GM19099 (cell line): ENCODE measurements around the gene TTC24.

Experiments used
- POLR2A ChIP-seq: IDR thresholded peaks from 3 replicates; pipeline ENCODE4 v1.6.1; 2011; ENCODE audit warnings: low read depth; ENCODE audit not compliant: insufficient read length; ENCODE audit errors: extremely low read depth

The TTC24 gene

DNA sequence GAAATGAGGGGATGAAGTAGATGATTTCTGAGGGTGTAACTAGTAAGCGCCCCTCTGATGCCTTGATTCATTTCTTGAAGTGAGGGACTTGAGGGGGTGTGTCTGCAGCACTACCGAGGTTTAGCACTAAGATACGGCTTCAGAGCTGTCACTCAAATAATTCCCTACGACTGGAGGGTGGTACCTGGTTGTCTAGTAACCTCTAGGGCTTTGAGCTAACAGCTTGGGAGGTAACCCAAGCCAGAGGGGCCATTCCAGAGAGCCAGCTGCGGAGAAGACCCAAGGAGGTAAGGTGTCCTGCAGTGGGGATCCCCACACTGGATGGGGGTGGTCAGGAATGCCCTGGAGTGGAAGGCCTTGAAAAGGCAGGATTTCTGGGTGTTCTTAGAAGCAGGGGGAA lies at the start of gene TTC24:
Gene TTC24, plus strand, starts transcription at position 252 of the 400 bp plus-strand sequence. CDS start 1,642 bp downstream, outside the sequence.
- TF ChIP-seq POLR2A: no peak

DNA sequence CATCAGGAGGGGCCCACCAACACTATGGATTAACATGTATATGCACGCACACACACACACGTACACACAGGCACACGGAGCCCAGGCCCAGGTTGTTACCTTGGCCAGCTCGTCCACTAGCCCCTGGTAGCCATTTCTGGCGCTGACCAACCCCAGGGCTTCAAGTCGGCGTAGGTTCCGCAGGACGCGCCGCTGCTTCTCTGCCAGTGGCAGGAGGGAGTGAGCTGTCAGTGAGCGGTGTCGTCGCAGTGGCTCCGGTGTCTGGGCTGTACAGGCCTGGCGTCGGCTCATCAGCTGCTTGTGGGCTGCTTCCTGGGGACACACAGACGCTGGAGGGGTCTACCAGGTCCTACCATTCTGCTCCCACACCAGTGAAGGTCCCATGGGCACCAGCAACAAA lies 49.5 kb upstream of the TTC24 start:
- no peak for TF ChIP-seq POLR2A

DNA sequence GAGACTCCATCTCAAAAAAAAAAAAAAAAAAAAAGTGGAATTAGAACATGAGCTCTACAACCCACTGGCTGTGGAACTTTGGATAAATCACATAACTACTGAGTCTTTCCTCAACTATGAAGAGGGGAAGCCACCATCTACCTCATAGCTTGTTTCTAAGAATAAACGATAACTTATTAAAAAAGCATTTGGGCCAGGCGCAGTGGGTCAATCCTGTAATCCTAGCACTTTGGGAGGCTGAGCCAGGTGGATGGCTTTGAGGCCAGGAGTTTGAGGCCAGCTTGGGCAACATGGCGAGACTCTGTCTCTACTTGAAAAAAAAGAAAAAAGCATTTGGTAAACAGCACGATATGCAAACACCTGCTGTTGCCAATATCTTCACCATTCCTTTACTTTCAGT lies 47.1 kb upstream of the TTC24 start:
- no peak for TF ChIP-seq POLR2A

DNA sequence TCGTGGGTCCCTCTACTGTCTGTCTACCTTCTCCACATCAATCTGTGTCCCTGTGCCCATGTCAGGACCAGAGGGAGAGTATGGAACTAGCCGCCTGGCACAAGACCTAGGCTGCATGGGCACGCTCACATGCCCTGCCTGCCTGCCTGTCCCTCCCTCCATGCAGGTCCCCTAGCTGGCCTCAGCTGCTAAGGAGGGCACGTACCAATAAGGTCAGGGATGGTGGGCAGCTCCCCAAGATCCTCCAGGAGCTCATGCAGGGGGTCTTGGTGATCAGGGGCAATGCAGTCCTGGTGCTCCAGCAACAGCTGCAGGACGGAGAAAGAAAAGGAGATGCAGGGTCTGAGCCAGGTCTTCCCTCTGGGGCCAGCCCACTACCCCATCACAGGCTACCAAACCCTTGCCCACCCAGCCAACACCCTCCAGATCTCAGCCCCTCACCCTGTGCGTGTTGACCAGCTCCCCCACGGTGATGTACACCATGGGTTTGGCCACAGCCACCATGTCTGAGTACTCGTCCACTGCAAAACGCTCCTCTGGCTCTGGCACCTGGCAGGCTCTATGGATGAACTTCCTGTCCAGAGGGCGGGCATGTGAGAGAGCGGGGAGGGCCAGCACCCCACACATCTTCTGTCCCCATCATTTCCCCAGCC lies 45.8 kb upstream of the TTC24 start:
- no peak for TF ChIP-seq POLR2A

DNA sequence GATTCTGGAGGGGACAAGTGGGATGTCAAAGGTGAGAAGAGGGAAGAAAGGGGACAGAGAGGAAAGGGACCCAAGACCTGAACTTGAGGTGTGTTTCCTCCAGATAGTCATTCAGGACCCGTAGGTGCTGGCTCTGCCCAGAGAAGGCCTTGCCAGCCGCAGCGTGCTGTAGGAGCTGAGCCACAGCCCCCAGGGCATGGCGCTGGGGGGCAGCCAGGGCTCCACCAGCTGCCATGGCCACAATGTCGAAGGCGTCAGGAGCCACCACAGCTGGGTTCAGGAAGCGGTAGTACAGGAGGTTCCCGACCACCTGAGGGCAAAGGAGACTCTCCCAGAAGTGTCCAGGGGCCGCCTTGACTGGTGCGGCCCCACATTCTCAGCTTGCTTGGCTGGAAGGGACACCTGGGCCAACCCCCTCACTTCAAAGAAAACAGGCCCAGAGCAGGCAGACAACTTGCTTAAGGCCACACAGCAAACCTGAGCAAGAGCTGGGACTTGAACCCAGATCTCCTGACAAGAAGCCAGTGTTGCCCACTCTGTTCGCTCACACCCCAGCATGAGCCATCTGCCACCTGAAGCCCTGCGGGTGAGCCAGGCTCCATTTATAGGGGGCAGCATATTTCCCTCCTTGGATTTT lies 45.0 kb upstream of the TTC24 start:
- TF ChIP-seq POLR2A: no peak

DNA sequence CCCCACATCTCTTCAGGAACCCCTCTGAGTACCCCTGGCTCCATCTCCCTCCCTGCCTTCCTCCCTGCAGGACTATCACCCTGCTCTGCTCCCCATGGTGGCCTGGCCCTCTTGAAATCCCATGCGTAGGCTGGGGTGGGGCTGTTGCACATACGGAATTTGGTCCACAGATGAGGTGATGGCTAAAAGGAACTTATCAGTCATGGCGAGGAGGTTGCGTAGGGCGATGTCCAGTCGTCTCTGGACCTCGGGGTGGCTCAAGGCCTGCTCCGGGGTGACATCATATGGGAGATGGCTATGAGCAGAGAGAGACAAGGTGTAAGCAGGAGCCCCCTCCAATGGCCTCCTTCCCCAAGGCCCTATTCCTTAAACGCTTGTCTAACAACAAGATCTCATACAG lies 42.5 kb upstream of the TTC24 start:
- no peak for TF ChIP-seq POLR2A

DNA sequence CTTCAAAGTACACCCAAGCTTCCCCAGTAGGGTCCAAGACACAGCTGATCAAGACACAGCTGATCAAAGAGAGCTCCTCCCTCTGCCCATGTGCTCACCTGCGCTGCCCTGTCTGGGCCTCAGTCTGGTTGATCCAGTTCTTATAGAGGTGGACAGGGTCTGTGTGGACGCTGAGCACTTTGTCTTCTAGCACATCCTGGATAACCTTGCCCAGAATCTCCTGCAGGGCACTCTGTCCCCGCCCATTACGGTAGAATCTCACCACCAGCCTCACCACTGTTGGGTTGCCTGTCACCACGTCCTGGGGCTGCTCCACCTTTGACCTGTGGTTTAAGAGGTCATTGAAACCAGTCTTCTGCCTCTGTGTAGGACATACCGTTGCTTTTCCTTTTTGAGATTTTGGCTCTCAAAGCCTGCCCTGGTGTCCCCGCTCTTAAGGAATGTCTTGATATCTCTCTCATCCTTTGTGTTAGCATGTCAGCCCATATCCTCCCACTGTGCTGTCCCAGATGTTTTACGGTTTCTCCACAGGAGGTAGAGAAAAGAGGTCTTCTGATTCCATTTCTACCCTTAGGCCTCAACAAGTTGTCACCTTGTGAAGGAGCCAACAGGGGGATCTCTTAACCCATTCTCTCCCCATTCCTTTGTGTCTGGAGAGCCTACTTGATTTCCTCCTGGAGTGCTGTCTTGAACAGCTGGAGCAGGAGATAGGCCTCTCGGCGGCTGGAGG lies 40.6 kb upstream of the TTC24 start:
- no peak for TF ChIP-seq POLR2A

DNA sequence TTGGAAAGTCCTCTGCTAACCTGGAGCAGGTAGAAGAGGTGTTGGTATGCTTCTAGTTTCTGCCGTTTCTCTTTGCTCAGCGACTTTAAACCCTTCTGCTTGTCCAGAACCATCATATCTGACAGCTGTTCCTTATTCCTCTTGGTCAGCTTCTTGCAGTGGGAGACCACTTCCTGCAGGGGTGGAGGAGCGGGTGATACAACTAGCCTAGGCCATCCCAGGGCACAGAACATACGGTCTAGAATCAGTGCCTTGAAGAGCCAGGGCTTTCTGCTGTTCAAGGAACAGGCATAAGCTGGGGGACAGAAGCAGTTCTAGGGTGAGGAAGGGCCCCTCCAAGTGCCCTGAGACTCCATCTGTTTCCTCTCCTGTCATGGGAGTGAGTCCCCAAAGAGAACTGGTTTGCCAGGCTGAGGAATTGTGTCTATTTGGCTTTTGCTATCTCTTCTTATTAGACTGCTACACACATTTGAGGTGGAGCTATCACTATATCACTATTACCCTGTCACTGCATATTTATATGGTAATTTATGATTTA lies 39.6 kb upstream of the TTC24 start:
- no peak for TF ChIP-seq POLR2A

DNA sequence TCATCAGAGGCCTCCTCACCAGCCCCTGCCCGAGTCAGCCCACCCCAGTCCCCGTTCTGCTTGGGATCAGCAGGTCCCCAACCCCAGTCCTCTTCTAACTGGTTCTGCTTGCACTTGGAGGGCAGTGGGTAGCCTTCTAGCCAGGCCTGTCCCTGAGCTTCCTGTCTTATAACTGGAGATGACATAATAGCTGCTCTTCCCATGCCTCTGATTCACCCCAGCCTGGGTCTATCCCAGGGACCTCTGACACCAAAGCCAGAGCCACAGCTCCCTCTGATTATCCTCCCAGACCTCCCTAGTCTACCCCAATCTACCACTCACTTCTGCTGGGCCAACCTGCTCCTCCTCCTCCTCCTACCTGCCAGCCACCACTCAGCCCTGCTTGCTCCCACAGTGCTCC lies 38.6 kb upstream of the TTC24 start:
- no peak for TF ChIP-seq POLR2A

DNA sequence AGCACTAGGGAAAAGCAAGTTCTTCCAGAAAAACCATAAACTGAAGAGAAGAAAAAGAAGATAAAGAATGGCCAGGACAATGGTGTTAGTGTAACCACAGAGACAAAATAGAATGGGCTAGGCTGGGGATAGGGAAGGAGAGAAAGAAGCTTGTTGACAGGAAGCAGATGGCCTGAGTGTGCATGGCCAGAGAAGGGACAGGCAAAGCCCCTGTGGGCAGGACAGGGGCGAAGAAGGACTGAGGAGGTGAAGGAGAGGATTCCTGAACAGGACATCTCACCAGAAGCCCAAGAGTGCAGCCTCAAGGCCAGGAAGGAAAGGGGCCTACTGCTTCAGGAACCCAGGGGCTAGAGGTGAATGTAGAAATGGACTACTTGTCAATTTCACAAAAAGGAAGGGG lies 36.5 kb upstream of the TTC24 start:
- no peak for TF ChIP-seq POLR2A

DNA sequence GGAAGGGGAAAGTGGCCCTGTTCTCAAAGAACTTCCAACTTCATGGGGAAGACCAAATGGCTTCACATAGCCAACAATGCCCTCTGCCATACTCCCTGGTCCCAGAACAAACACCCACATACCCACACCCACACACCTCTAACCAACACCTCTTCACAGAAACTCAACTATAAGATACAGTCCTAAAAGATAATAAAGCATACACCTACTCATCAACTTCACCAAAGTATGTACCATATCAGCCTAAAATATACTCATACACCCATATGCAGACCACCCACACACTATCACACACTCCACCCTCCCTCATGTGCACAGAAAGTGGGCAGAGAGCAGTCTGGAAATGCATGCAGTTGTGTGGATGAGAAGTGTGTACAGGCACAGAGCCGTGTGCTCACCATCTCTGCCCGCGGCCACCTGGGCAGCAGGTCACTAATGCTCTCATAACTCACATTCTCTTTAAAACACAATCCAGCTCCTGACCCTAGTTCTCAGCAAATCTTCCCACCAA lies 34.9 kb upstream of the TTC24 start:
- TF ChIP-seq POLR2A: no peak

DNA sequence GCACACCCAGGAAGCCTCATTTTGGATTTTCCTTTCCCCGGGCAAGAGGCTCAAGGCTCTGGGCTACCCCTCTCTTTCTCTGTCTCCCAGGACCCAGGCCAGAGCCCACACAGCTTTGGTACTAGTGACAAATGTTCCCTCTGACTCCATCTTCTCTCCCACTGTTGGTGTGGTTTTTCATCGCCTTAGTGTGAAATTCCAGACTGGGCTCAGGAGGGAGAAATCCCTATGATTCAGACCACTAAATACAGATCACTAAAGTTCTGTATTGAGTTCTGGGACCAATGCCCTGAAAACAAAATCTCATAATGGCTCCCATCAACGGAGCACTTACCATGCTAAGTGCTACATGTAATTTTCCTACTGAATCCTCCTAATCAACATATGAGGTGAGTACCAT lies 33.3 kb upstream of the TTC24 start:
- no peak for TF ChIP-seq POLR2A

DNA sequence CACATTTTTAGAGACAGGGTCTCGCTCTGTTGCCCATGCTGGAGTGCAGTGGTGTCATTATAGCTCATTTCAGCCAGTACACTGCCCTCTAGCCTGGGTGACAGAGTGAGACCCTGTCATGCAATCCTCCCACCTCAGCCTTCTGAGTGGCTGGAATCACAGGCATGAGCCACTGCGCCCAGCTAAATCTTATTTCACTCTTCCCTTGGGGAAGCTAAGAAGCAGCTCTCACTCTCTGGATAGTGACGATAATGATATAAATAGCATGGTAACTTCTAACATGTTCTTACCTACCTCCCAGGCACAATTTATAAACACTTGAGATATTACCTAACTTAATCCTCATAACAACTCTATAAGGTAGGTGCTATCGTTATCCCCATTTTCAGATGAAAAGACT lies 32.1 kb upstream of the TTC24 start:
- TF ChIP-seq POLR2A: no peak

DNA sequence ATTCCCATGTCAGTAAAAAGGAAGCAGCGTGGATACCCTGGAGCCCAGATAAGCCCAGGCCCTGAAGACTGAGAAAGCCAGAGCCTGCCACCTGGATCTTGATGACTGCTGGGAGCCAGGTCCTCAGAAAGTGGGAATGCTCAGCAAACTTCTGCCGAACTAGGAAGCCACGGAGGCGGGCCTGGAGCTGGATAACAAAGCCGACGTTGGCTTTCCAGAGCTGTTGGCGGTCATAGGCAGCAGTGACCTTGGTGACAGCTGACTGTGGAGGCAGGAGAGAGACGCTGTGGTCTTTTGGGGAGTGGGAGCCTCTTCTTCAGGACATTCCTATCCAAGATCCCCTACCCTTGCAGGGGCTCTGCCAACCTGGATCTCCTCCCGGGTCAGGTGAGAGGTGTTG lies 31.5 kb upstream of the TTC24 start:
- TF ChIP-seq POLR2A: no peak

DNA sequence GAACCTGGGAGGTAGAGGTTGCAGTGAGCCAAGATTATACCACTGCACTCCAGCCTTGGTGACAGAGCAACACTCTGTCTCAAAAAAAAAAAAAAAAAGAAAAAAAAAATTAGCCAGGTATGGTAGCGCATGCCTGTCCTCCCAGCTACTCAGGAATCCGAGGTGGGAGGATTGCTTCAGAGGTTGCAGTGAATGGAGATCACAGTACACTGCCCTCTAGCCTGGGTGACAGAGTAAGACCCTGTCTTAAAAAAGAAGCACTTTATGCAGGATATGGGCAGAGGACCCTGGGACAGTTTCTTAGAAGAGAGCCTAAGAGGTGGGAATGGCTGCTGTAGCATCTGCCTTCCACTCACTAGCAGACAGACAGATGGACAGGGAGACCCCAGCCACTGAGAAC lies 30.1 kb upstream of the TTC24 start:
- TF ChIP-seq POLR2A: no peak

DNA sequence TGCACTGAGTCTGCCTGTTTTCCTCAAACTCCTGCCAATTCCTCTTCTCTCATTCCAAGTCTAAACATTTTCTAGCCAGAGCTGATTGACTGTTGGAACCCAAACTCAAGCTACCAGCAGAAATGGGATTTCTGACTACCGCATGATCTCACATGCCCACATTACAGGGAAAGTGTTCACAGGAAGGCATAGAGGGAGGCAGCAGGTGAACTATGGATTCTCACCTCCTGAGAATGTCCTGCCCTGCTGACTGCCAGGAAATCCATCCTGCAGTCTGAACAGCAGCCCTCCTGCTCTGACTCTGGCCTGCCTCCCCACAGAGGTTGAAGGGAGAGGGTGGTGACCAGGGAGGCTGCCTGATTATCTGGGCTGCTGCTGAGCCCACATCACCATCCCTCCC lies 29.7 kb upstream of the TTC24 start:
- no peak for TF ChIP-seq POLR2A
